IMR-90 (cell line): ENCODE measurements around the gene BARD1. TPM values are rescaled to one million over a fixed set of nuclear protein-coding genes. Genes with fewer than 3 reads are reported as not detected.
"Not testable (repeated sequence)": the region's sequence is repeated elsewhere in the genome, so short reads cannot be mapped to it uniquely, and the experiment has no call there.

ENCODE experiments used
- ATAC-seq: fragments of 200-7000 bp; cut with Tn5 transposase; 2 replicates; pipeline ENCODE4 v1.9.1; 2020; ENCODE audit warnings: low read depth, mild to moderate bottlenecking, moderate library complexity
- BruUV-seq: library from RNA; stranded (reverse); fragments of 400-500 nt; replicated peaks from 2 replicates; lab custom pipeline; 2021; lab: Mats Ljungman, UMichigan
- CTCF ChIA-PET: fragments of 300-600 bp; formaldehyde crosslinking; extraction: SDS; loops from one replicate; lab custom pipeline; 2021; ENCODE audit warnings: antibody characterized with exemption; lab: Yijun Ruan, JAX
- POLR2A ChIA-PET: fragments of 300-600 bp; sonication (Branson Sonifier 250); formaldehyde crosslinking; loops from one replicate; lab custom pipeline; 2022; ENCODE audit warnings: antibody characterized with exemption; ENCODE audit not compliant: unreplicated experiment; lab: Charles Lee
- DNase-seq: peaks from one replicate; pipeline ENCODE4 v3.0.0; 2013
- H2AFZ ChIP-seq: replicated peaks from 2 replicates; pipeline ENCODE3; 2013; ENCODE audit warnings: low read length, mild to moderate bottlenecking; ENCODE audit not compliant: poor library complexity
- H2AK5ac ChIP-seq: 2 replicates; pipeline ENCODE4 v1.6.1; 2013; ENCODE audit warnings: low read depth, low read length, inconsistent platforms
- H2AK9ac ChIP-seq: replicated peaks from 2 replicates; pipeline ENCODE3; 2013; ENCODE audit warnings: mild to moderate bottlenecking, low read depth, low read length, moderate library complexity; ENCODE audit not compliant: poor library complexity
- H2BK120ac ChIP-seq: 2 replicates; pipeline ENCODE4 v1.6.1; 2013; ENCODE audit warnings: low read depth, low read length, inconsistent platforms
- H2BK15ac ChIP-seq: 3 replicates; pipeline ENCODE4 v1.6.1; 2013; ENCODE audit warnings: low read depth, low read length, inconsistent platforms
- H2BK20ac ChIP-seq: 2 replicates; pipeline ENCODE4 v1.6.1; 2013; ENCODE audit warnings: low read depth, mild to moderate bottlenecking, inconsistent platforms, low read length, moderate library complexity
- H2BK5ac ChIP-seq: 2 replicates; pipeline ENCODE4 v1.6.1; 2013; ENCODE audit warnings: mild to moderate bottlenecking, low read depth, low read length, inconsistent platforms; ENCODE audit not compliant: poor library complexity, severe bottlenecking
- H3K14ac ChIP-seq: replicated peaks from 2 replicates; pipeline ENCODE4 v1.6.1; 2013; ENCODE audit warnings: low read depth, low read length, inconsistent platforms
- H3K18ac ChIP-seq: 2 replicates; pipeline ENCODE4 v1.6.1; 2013; ENCODE audit warnings: low read depth, low read length, control low read depth
- H3K23ac ChIP-seq: 2 replicates; pipeline ENCODE4 v1.6.1; 2013; ENCODE audit warnings: low read depth, low read length, inconsistent platforms
- H3K27ac ChIP-seq: 2 replicates; pipeline ENCODE4 v1.5.1; 2013; ENCODE audit warnings: mild to moderate bottlenecking, control low read depth, low read length; ENCODE audit not compliant: insufficient read depth
- H3K27me3 ChIP-seq: 2 replicates; pipeline ENCODE4 v1.6.1; 2013; ENCODE audit warnings: low read length; ENCODE audit not compliant: control insufficient read depth, insufficient read depth
- H3K36me3 ChIP-seq: 2 replicates; pipeline ENCODE4 v1.6.1; 2013; ENCODE audit warnings: low read length, mixed read lengths; ENCODE audit not compliant: control insufficient read depth, insufficient read depth
- H3K4ac ChIP-seq: 2 replicates; pipeline ENCODE4 v1.6.1; 2013; ENCODE audit warnings: low read depth, low read length, inconsistent platforms
- H3K4me1 ChIP-seq: 2 replicates; pipeline ENCODE4 v1.6.1; 2013; ENCODE audit warnings: low read length, mixed read lengths; ENCODE audit not compliant: control insufficient read depth, insufficient read depth
- H3K4me2 ChIP-seq: 2 replicates; pipeline ENCODE4 v1.6.1; 2013; ENCODE audit warnings: low read depth, mild to moderate bottlenecking, control low read depth, low read length, moderate library complexity
- H3K4me3 ChIP-seq: 2 replicates; pipeline ENCODE4 v1.5.1; 2013; ENCODE audit warnings: low read depth, mild to moderate bottlenecking, control low read depth, low read length, moderate library complexity; ENCODE audit not compliant: insufficient read depth
- H3K56ac ChIP-seq: 2 replicates; pipeline ENCODE4 v1.6.1; 2013; ENCODE audit warnings: low read length, inconsistent platforms; ENCODE audit not compliant: insufficient read depth; ENCODE audit errors: extremely low read depth
- H3K79me1 ChIP-seq, 2 experiments: 2 replicates each; pipeline ENCODE4 v1.6.1; 2013; ENCODE audit warnings: low read length in 2 of 2, inconsistent platforms in 1 of 2, low read depth in 1 of 2
- H3K9ac ChIP-seq: 2 replicates; pipeline ENCODE4 v1.6.1; 2013; ENCODE audit warnings: low read depth, low read length, control low read depth
- H3K9me1 ChIP-seq: 2 replicates; pipeline ENCODE4 v1.6.1; 2013; ENCODE audit warnings: low read length, inconsistent platforms; ENCODE audit not compliant: insufficient read depth
- H3K9me3 ChIP-seq: 2 replicates; pipeline ENCODE4 v1.6.1; 2013; ENCODE audit warnings: low read length; ENCODE audit not compliant: control insufficient read depth, insufficient read depth
- H4K20me1 ChIP-seq: 2 replicates; pipeline ENCODE4 v1.6.1; 2013; ENCODE audit warnings: low read length, inconsistent platforms; ENCODE audit not compliant: insufficient read depth
- H4K5ac ChIP-seq: 2 replicates; pipeline ENCODE4 v1.6.1; 2013; ENCODE audit warnings: mild to moderate bottlenecking, low read depth, low read length, control low read depth
- H4K8ac ChIP-seq, 2 experiments: 2 replicates each; pipeline ENCODE4 v1.6.1; 2013; ENCODE audit warnings: low read depth in 2 of 2, low read length in 2 of 2, control low read depth in 1 of 2, inconsistent platforms in 1 of 2
- H4K91ac ChIP-seq: 2 replicates; pipeline ENCODE4 v1.6.1; 2013; ENCODE audit warnings: low read depth, low read length, inconsistent platforms; ENCODE audit not compliant: insufficient read depth
- BHLHE40 ChIP-seq: fragments of 150-350 bp; IDR thresholded peaks from 2 replicates; pipeline ENCODE4 v1.6.1; 2016; ENCODE audit warnings: mild to moderate bottlenecking, low read depth, low read length
- CEBPB ChIP-seq: IDR thresholded peaks from 2 replicates; pipeline ENCODE4 v1.6.1; 2012; ENCODE audit warnings: low read depth, low read length, improper control_type of control experiment
- WGBS, 2 experiments: methylation state at CpG; one replicate each; pipeline versions ENCODE4 v1.1.5 to v1.1.7; 2013; ENCODE audit warnings: missing lambda C conversion rate in 2 of 2; ENCODE audit not compliant: insufficient read length in 1 of 2; ENCODE audit errors: extremely low coverage in 2 of 2; 5-methylcytosine and 5-hydroxymethylcytosine counted together
- dilution Hi-C: fragments of 300-500 bp; cut with HindIII; formaldehyde crosslinking; loops from one replicate; pipeline ENCODE4 v1.14.3; 2018; ENCODE audit warnings: low sequenced_read_pairs; ENCODE audit not compliant: unreplicated experiment
- in situ Hi-C: fragments of 300-500 bp; cut with MboI; formaldehyde crosslinking; loops from 3 replicates; pipeline ENCODE4 v1.14.3; 2019; ENCODE audit warnings: low sequenced_read_pairs, inconsistent platforms, mixed read lengths
- intact Hi-C: fragments of 100-400 bp; cut with micrococcal nuclease; formaldehyde crosslinking; loops from 2 replicates; pipeline ENCODE4 v1.10.0; 2022
- polyA plus RNA-seq, 3 experiments: library from polyadenylated mRNA; depleted of rRNA; stranded (reverse); fragments of >200 nt; gene quantifications; 2 replicates each; pipeline ENCODE4 v1.2.3, GENCODE V29; 2012; ENCODE audit warnings: low replicate concordance in 1 of 3
- total RNA-seq: library from RNA; depleted of rRNA; stranded (reverse); fragments of >200 nt; gene quantifications from 2 replicates; pipeline ENCODE4 v1.2.3, GENCODE V29; 2012

Gene BARD1
- total and polyA plus RNA-seq, 2 of the 4 experiments (the other 2 are of a cell fraction), result 3.1 to 34.6 TPM

- Histone ChIP-seq H3K27me3 (no peaks in the 10 kb centered on the region), H3K4me2 (no peak overlapping the region), H3K4me1 (no peaks in the 10 kb centered on the region), H3K23ac (no peak overlapping the region), H3K36me3 (peaks cover 5% of the 10 kb centered on the region), H2BK120ac (no peak overlapping the region), H2AFZ (no peak overlapping the region), H4K8ac (no peak overlapping the region), H3K9me3 (no peaks in the 10 kb centered on the region), H3K9ac (no peak overlapping the region), H3K79me1 (no peaks in the 10 kb centered on the region), H2BK20ac (no peak overlapping the region), H2BK5ac (no peak overlapping the region), H3K56ac (no peak overlapping the region), H2BK15ac (no peak overlapping the region), H4K91ac (no peak overlapping the region), H3K14ac (no peak overlapping the region), H4K20me1 (no peaks in the 10 kb centered on the region), H3K9me1 (no peaks in the 10 kb centered on the region; the same call in 1 of the 2 replicates), H2AK5ac (no peak overlapping the region), H3K18ac (no peak overlapping the region), H3K4ac (no peak overlapping the region), H3K27ac (no peak overlapping the region), H4K5ac (no peak overlapping the region), H2AK9ac (no peak overlapping the region), H3K4me3 (no peak overlapping the region)
- DNase-seq (no peak), ATAC-seq (no peak)
- no TSS peak for BruUV-seq
- POLR2A ChIA-PET, result no interaction called here
- intact Hi-C loops, result no loop called here
- WGBS, 2 experiments, result no CpG with 5 or more reads among the region's 1 CpG
- no peak for TF ChIP-seq BHLHE40
- no peak for TF ChIP-seq CEBPB
- CTCF ChIA-PET, result no interaction called here
- in situ Hi-C loops, result no loop called here
- dilution Hi-C loops, result no loop called here
These were observed 84.7 kb downstream of the BARD1 start for GRCh38 chr2:214724741-214725140.

- ATAC-seq, H3K9me1 ChIP-seq, DNase-seq, H3K4me3 ChIP-seq, H4K20me1 ChIP-seq, CTCF ChIA-PET, H3K9ac ChIP-seq, H3K18ac ChIP-seq, H3K36me3 ChIP-seq, H2BK5ac ChIP-seq, H2BK120ac ChIP-seq, H2AK5ac ChIP-seq, H2AFZ ChIP-seq, in situ Hi-C loops, intact Hi-C loops, H3K14ac ChIP-seq, H2BK15ac ChIP-seq, H4K5ac ChIP-seq, H4K91ac ChIP-seq, H3K56ac ChIP-seq, H3K9me3 ChIP-seq, POLR2A ChIA-PET, dilution Hi-C loops, H3K4ac ChIP-seq, H3K23ac ChIP-seq, H3K27ac ChIP-seq, BruUV-seq, H3K27me3 ChIP-seq, H4K8ac ChIP-seq, H3K4me1 ChIP-seq, H2AK9ac ChIP-seq, H2BK20ac ChIP-seq, H3K79me1 ChIP-seq, H3K4me2 ChIP-seq: not testable (repeated sequence)
- WGBS, 2 experiments, result no CpG with 5 or more reads among the region's 3 CpGs
These were observed 91.6 kb downstream of the BARD1 start for GRCh38 chr2:214717837-214718236.
